HG02885 (cell line): Measurements from ENCODE around the gene CUX1.
"Not testable (repeated sequence)": the region's sequence is repeated elsewhere in the genome, so short reads cannot be mapped to it uniquely, and the experiment has no call there.

ENCODE experiments used
- ATAC-seq: cut with Tn5 transposase; IDR thresholded peaks from one replicate; pipeline ENCODE4 v1.9.1; 2021; ENCODE audit warnings: mild to moderate bottlenecking; ENCODE audit not compliant: unreplicated experiment, poor library complexity

Gene CUX1

DNA sequence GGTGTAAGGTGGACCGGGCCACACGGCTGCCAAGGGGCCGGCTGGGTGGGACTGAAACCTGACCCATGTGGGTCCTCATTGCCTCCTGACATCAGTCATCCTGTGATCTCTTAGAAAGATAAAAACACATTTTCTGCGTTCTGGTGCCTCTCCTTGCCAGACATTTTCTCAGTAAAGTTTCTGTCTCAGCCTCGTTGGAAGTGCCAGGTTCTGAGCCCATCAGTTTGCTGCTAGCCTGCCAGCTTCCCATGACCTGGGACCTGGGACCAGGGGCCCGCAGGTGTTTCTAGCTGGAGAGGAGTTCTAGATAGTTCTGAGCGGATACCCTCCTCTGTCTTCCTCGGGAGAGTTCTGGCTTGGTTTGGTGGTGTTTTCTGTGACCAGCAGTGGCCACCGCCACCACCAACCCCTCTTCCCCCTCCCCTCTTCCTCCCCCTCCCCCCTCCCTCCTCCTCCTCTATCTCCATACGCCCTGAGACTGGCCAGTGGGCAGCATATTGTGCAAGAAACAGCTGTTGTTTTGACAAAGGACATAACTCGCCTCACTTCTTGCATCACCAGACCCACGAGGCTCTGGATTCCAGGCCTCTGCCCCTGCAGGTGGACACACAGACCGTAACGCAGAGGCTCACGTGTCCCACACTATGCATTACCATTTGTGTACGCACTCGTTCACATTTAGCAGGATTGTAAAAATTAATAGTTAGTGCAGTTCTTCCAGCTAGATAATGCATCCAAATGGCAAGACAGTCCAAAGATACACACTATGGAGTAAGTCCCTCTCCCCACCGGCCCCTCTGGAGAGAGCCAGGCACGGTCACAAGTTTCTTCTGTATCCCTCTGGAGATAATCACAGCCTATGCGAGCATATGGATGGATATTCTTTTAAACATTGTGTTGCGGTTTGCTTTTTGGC lies 94.6 kb downstream of the CUX1 start:
- no peak for ATAC-seq

DNA sequence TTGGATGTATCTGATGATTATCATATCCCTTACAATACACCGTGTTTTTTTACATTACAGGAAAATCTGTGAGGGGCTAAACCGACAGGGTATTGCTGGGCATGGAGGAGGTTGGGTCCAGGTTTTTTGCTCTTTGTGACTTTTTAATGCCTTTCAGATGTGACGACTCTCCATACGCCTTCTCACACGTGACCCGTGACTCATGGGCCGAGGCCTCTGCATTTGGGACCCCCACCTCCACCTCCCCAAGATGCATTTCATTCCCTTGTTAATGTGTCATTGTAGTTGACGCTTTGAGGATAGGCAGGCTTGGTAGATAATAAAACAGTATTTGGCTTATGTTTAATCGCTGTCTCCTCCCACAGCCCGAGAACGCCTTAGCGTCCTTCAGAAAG lies 95.3 kb downstream of the CUX1 start:
- ATAC-seq: no peak

GRCh38 chr7:101913247-101913721 lies 95.9 kb downstream of the CUX1 start:
- no peak for ATAC-seq

DNA sequence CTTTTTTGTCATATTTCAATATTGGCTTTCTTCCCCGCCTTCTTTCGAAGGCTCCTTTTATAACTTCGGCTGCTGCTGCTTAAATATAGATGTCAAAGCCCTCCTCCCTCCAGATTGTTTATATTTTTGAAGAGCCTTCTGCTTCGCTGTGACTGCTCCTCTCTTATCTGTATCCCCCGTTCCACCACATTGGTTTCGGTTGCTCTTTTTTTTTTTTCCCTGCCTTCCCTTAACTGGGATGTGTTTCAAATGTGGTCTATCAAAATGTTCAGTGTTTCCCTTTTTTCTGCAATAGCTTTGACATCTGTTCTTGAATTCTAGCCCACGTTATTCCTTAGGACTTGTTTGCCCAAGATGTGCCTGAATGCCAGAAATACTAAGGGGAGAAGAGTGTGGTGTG lies 96.4 kb downstream of the CUX1 start:
- no peak for ATAC-seq

GRCh38 chr7:101915000-101915399 lies 97.6 kb downstream of the CUX1 start:
- ATAC-seq: no peak

DNA sequence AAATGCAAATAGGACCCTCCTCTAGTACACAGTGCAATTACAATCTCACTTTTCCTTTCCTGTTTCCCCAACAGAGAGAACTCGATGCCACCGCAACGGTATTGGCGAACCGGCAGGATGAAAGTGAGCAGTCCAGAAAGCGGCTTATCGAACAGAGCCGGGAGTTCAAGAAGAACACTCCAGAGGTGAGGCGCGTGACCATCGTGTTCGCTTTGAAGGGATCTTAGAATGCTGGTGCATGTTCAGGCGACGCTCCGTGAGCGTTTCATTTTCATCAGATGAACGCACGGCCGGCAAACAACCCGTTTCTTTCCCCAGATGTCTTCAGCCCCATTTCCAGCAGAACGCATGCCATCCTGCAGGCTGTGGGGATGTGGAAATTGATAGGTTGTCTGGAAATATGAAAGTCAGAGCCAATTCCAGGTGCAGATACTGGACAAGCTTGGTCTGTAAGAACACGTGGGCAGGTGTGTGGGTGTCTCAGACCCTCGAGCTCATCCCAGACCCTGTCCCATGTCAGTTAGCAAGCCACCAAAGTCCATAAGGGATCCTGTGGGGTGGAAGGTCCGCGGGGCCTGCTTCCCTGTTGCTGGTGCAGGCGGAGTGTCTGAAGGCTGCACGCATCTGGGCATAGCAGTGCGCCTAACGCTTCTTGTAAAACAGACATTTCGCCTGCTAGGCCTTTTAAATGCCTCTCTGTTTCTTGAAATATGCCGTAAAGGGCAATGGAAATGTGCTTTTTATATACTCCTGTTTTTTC lies 98.8 kb downstream of the CUX1 start:
- no peak for ATAC-seq

DNA sequence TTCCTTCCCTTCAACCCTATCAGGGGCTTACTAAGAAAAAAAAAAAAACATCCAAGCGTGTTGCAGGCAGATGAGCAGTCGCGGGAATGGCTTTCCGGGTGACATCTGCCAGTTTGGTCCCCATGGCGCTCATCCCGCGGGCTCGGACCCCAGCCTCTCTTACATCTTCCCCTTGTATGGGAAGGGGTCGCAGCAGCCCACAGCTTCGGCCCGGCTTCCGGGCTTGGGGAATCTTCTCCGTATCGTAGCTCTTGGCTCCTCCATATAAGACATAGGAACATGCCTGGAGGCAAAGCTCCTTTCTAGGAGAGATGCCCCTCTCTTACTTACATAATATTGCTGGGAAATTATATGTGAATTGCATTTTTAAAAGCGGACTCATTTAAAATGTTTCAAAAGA lies 99.5 kb downstream of the CUX1 start:
- ATAC-seq: no peak

GRCh38 chr7:101917566-101917965 lies 100.1 kb downstream of the CUX1 start:
- no peak for ATAC-seq

- no peak for ATAC-seq
Measured at GRCh38 chr7:101918426-101918825, 101.0 kb downstream of the CUX1 start.

GRCh38 chr7:101919363-101920115 lies 102.1 kb downstream of the CUX1 start:
- ATAC-seq: no peak

DNA sequence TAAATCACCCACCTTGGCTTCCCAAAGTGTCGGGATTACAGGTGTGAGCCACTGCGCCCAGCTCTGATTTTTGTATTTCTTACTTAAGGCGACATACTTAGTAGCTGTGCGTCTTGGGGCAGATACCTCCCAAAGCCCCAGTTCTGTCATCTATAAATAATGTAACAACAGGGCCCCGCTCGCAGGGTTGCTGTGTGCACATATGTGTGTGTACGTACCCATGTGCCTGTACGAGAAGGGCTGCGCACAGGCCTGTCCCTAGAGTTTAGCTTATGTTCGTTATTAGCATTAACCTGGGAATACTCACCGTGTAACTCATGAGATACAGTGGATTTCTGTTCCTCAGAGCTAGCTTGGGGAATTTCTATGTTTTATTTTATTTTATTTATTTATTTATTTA lies 103.6 kb downstream of the CUX1 start:
- ATAC-seq: no peak

DNA sequence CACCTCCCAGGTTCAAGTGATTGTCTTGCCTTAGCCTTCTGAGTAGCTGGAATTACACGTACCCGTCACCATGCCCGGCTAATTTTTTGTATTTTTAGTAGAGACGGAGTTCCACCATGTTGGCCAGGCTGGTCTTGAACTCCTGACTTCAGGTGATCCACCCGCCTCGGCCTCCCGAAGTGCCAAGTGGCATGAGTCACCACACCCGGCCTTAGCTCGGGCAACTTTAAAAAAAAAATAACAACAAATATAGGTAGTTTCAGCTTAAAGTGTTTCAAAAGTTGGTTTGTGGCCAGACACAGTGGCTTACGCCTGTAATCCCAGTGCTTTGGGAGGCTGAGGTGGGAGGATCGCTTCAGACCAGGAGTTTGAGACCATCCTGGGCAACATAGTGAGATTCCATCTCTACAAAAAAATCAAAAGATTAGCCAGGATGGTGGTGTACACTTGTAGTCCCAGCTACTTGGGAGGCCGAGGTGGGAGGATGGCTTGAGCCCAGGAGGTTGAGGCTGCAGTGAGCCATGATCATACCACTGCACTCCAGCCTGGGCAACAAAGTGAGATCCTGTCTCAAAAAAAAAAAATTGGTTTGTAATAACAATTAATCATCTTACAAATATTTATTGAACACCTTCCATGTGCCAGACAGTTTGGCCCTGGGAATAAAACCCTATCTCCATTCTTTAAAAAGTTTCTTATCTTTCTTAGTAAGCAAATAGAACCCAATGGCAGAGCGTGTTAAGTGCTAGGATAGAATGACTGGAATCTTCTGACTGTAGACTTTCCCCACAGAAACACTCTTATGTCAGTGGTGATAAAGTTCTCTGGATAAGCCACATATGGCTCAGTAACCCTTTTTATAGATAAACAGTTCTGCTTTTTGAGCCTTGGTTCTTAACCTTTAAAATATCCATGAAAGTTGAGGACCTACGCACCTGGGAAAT lies 104.4 kb downstream of the CUX1 start:
- ATAC-seq: not testable (repeated sequence)

GRCh38 chr7:101922631-101923601 lies 105.5 kb downstream of the CUX1 start:
- no peak for ATAC-seq

DNA sequence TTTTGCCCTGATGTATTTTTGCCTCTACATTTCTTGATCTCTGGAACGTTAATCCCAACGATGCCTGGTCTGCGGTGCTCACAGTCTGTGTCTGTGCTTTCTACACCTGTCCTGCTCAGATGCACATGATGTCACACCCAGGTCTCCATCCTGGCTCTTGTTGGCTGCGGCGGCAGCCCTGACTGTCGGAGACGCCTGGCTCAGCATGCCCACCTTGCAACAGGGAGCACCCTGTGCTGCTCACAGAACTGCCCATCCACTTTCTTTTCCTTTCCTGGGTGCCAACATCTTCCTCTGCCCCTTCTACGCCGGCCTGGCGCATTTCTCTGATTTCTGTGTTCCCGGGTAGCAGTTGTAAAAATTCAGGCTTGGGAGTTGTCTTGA lies 106.2 kb downstream of the CUX1 start:
- ATAC-seq: no peak

DNA sequence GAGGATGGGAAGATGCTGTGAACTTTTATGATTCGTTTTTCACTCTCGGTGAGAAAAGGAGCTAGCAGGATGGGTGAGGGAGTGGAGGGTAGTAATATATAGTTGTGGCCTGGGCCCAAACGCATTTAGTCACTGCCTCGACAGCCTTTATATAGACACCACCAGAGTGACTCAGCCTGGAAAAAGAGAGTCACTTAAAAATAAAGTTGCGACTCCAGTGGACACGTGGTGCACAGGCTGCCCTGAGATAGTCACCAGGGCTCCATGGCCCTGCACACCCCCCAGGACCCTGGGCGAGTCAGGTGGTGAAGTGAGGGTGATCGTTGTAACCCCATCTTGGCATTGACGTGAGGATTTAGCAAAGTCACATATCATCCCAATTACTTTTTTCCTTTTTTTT lies 106.7 kb downstream of the CUX1 start:
- ATAC-seq: no peak

DNA sequence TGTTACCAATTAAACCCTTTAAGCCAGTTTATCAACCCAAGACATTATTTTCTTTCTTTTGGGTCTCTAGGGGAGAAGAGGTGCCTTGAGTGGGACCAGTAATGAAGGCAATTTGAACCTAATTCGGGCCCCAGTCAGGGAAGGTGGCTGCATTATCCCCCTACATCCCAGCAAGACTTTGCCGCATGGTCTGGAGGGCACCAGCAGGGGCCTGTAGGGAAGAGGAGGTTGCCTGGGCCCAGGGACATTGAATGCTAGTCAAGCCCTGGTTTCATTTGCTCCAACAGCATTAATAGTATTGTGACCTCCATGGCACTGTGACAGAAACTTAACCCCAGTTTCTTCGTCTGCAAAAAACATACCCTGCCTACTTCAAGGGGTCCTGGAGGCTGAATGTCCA lies 108.8 kb downstream of the CUX1 start:
- ATAC-seq: no peak

- ATAC-seq: no peak
Measured at GRCh38 chr7:101927389-101927788, 110.0 kb downstream of the CUX1 start.

DNA sequence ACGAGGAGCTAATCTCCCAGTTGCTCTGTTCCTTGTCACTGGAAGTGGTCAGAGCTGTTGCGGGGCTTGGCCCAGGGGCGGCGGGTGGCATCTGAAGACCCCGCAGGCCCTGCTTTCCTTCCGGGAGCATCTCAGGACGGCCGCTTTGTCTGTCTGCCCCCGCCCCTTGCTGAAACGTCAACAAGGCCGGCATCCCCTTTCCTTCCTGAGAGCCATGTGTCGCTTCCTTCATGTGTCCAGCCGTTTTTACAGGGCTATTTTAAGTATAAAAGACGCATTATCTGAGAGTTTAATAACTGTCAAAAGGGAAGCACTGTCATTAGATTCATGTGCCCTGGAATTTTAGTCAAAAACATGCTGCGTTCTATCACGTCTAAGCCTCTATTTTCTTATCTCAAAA lies 110.4 kb downstream of the CUX1 start:
- no peak for ATAC-seq

DNA sequence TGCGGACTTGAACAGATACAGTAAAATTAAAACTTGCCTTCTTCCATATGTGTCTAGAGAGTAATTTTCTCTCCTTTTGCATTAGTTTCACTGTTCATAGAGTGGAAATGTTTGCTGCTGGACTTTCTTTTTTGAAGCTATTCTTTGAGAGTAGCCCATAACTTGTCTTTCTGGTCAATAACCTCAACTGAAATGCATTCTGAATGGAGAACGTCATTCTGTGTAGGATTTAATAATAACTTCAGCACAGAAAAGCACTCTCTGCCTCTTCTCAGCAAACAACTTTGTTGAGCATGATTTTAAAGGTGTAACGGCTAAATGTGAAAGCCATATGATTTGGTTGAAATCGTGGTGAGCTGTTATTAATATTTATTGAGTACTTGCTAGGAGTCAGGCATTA lies 111.8 kb downstream of the CUX1 start:
- no peak for ATAC-seq
